ENCODE measurements around the gene ZNF497. TPM values are rescaled to one million over a fixed set of nuclear protein-coding genes. Genes with fewer than 3 reads are reported as not detected.
A peak's percentile ranks its signal among the peaks of the same experiment; 100 is the strongest.

The ZNF497 gene
- total and polyA plus RNA-seq, 9 of the 15 experiments (the other 6 are each of a cell fraction or from before 2014, with no cell fraction given): 0.06 to 0.98 (median 0.44) TPM; not detected in 1

GRCh38 chr19:58351990-58352755 is 10.4 kb downstream of the ZNF497 start:
- H3K36me3 ChIP-seq (ENCODE audit: control insufficient read depth, insufficient read depth, low read length): no peaks in the 10 kb centered on the region
- peak overlapping the region in 1 of 2 experiments; percentile 64; a peak in 2 of 4 replicates for H3K9ac ChIP-seq (ENCODE audit: insufficient read depth in 1 of 2, low read depth in 2 of 2, low read length in 2 of 2)
- no peak for FAIRE-seq
- DNase-seq (ENCODE audit: extremely low read depth in 1 of 4, low spot score in 3 of 4): no peak
- no peaks in the 10 kb centered on the region for H3K9me3 ChIP-seq (replicated peaks; ENCODE audit: control insufficient read depth, insufficient read depth, low read depth, low read length)
- TF ChIP-seq YBX1 (IDR thresholded peaks at IDR 0.05) (no peak), ZNF551 (CRISPR knock-in tag; IDR thresholded peaks at IDR 0.05) (no peak)
- H3K4me1 ChIP-seq (replicated peaks in 1 of 2; ENCODE audit: control insufficient read depth in 2 of 2, insufficient read depth in 2 of 2, low read length in 2 of 2): peaks cover 2 to 22% of the 10 kb centered on the region in 2 experiments; a peak in 4 of 5 replicates
- H3K27me3 ChIP-seq (ENCODE audit: control insufficient read depth in 2 of 2, insufficient read depth in 2 of 2, low read length in 2 of 2): no peaks in the 10 kb centered on the region
- H3K9me1 ChIP-seq (ENCODE audit: control insufficient read depth, insufficient read depth, low read length): no peaks in the 10 kb centered on the region
- 62% methylated on average over 23 of the region's 23 CpGs for WGBS (ENCODE audit: insufficient coverage, low coverage, missing lambda C conversion rate)
- H3K27ac ChIP-seq (ENCODE audit: extremely low read depth, low read depth, low read length): no peak overlapping the region
- no peaks in the 10 kb centered on the region for H3K79me2 ChIP-seq (ENCODE audit: control insufficient read depth, insufficient read depth, low read length)
- H3K4me2 ChIP-seq (ENCODE audit: insufficient read depth, low read length): no peak overlapping the region
- BruUV-seq (replicated peaks): no TSS peak
- CTCF ChIA-PET (ENCODE audit: low intra/inter-chr PET ratio): no interaction called here
- no peak overlapping the region for H3K4me3 ChIP-seq
- in situ Hi-C loops (cut with MboI) (no loop called here), intact Hi-C loops (cut with micrococcal nuclease) (no loop called here)
- no peaks in the 10 kb centered on the region for H4K20me1 ChIP-seq (replicated peaks; ENCODE audit: control insufficient read depth, insufficient read depth, low read length)
- no peak overlapping the region for H2AFZ ChIP-seq (ENCODE audit: low read depth, low read length)
- no peak for ATAC-seq
- POLR2A ChIA-PET: interaction anchor here (0.6 to 1.2 kb wide), 3 partner anchors 10 to 22 kb away, joined by 3 to 6 read pairs (median 5); partner anchors contain the start of gene ZNF497

- BruUV-seq (replicated peaks): no TSS peak
- H2AFZ ChIP-seq (ENCODE audit: low read depth, low read length): no peak overlapping the region
- H3K4me1 ChIP-seq (replicated peaks in 1 of 2; ENCODE audit: control insufficient read depth in 2 of 2, insufficient read depth in 2 of 2, low read length in 2 of 2): peaks cover 5 to 25% of the 10 kb centered on the region in 2 experiments; a peak in 4 of 5 replicates
- H4K20me1 ChIP-seq (replicated peaks; ENCODE audit: control insufficient read depth, insufficient read depth, low read length): no peaks in the 10 kb centered on the region
- no peaks in the 10 kb centered on the region for H3K36me3 ChIP-seq (ENCODE audit: control insufficient read depth, insufficient read depth, low read length)
- intact Hi-C loops (cut with micrococcal nuclease) (no loop called here), in situ Hi-C loops (cut with MboI) (no loop called here)
- ChIA-PET CTCF (ENCODE audit: low intra/inter-chr PET ratio) (no interaction called here), POLR2A (interaction anchor here (1.2 kb wide), 1 partner anchor 11 kb away, joined by 5 read pairs; the partner anchor contains the start of gene ZNF497)
- H3K27me3 ChIP-seq (ENCODE audit: control insufficient read depth in 2 of 2, insufficient read depth in 2 of 2, low read length in 2 of 2): no peaks in the 10 kb centered on the region
- H3K9me3 ChIP-seq (replicated peaks; ENCODE audit: control insufficient read depth, insufficient read depth, low read depth, low read length): no peaks in the 10 kb centered on the region
- no peaks in the 10 kb centered on the region for H3K9me1 ChIP-seq (ENCODE audit: control insufficient read depth, insufficient read depth, low read length)
- FAIRE-seq (no peak), DNase-seq (ENCODE audit: extremely low read depth in 1 of 4, low spot score in 3 of 4) (no peak), ATAC-seq (no peak)
- H3K4me2 ChIP-seq (ENCODE audit: insufficient read depth, low read length): no peak overlapping the region
- H3K79me2 ChIP-seq (ENCODE audit: control insufficient read depth, insufficient read depth, low read length): no peaks in the 10 kb centered on the region
- no peak for TF ChIP-seq ELK3 (CRISPR knock-in tag; IDR thresholded peaks at IDR 0.05)
- TF ChIP-seq POLR2G (IDR thresholded peaks at IDR 0.05; ENCODE audit: low read depth, low read length): 0 out of 2 replicates have a peak, but pooled peaks have one; percentile 0
- no peak overlapping the region for H3K4me3 ChIP-seq
- H3K9ac ChIP-seq (ENCODE audit: insufficient read depth in 1 of 2, low read depth in 2 of 2, low read length in 2 of 2): no peak overlapping the region
- H3K27ac ChIP-seq (ENCODE audit: extremely low read depth, low read depth, low read length): no peak overlapping the region
- 84% methylated on average over 6 of the region's 9 CpGs for WGBS (ENCODE audit: insufficient coverage, low coverage, missing lambda C conversion rate)
These were observed 11.0 kb downstream of the ZNF497 start for GRCh38 chr19:58351558-58351878.

Measured in K562 (cell line).